ENCODE measurements around the gene FASLG. TPM values are rescaled to one million over a fixed set of nuclear protein-coding genes. Genes with fewer than 3 reads are reported as not detected.

Gene FASLG
- total RNA-seq, 1 donor from 2014 or later, result not detected

DNA sequence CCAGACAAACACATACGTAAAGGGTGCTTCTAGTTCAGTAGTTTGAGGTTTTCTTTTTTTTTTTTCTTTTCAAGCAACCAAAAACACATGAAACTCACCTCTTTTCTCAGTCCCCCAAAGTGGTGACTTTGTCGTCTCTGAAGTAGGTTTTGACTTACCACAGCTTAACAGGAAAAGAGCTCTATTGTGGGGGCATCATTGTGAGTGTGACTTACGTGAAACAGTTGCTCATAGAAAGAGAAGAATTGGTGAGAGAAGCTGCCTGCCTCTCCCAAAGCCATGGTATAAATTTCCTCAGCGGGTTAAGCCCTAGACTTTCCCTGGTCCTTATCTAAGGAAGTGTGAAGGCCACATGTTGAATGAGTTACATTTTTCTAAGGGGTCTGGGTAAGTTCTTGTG lies 11.9 kb downstream of the FASLG start:
- Histone ChIP-seq H3K27ac (no peak overlapping the region), H3K9me3 (no peaks in the 10 kb centered on the region), H3K4me1 (peaks cover 8% of the 10 kb centered on the region), H3K4me3 (no peak overlapping the region), H3K36me3 (no peaks in the 10 kb centered on the region), H3K27me3 (no peaks in the 10 kb centered on the region)
- no peak for TF ChIP-seq POLR2A (IDR thresholded peaks at IDR 0.05)
- TF ChIP-seq POLR2AphosphoS5 (IDR thresholded peaks at IDR 0.05; ENCODE audit: insufficient read depth in 1 of 2, low read depth in 1 of 2), result no peak
- TF ChIP-seq CTCF (IDR thresholded peaks at IDR 0.05), result no peak
- DNase-seq (ENCODE audit: extremely low spot score in 2 of 2), result no peak
- intact Hi-C loops (cut with DNase I), result loop anchor here (5.0 kb wide), 1 partner anchor 847 kb away; no protein-coding TSS in a partner anchor

GRCh38 chr1:172671591-172671990 lies 12.7 kb downstream of the FASLG start:
- H3K36me3 ChIP-seq, result no peaks in the 10 kb centered on the region
- H3K9me3 ChIP-seq, result no peaks in the 10 kb centered on the region
- no peak overlapping the region for H3K27ac ChIP-seq
- H3K4me3 ChIP-seq, result no peak overlapping the region
- no peaks in the 10 kb centered on the region for H3K27me3 ChIP-seq
- TF ChIP-seq POLR2AphosphoS5 (IDR thresholded peaks at IDR 0.05; ENCODE audit: insufficient read depth in 1 of 2, low read depth in 1 of 2) (no peak), CTCF (IDR thresholded peaks at IDR 0.05) (no peak), POLR2A (IDR thresholded peaks at IDR 0.05) (no peak)
- intact Hi-C loops (cut with DNase I), result loop anchor here (5.0 kb wide), 1 partner anchor 846 kb away; no protein-coding TSS in a partner anchor
- no peak for DNase-seq (ENCODE audit: extremely low spot score in 2 of 2)
- H3K4me1 ChIP-seq, result peaks cover 8% of the 10 kb centered on the region

GRCh38 chr1:172672720-172673119 lies 13.8 kb downstream of the FASLG start:
- no peaks in the 10 kb centered on the region for H3K9me3 ChIP-seq
- DNase-seq (ENCODE audit: extremely low spot score in 2 of 2), result no peak
- H3K27ac ChIP-seq, result no peak overlapping the region
- TF ChIP-seq POLR2AphosphoS5 (IDR thresholded peaks at IDR 0.05; ENCODE audit: insufficient read depth in 1 of 2, low read depth in 1 of 2) (no peak), CTCF (IDR thresholded peaks at IDR 0.05) (no peak), POLR2A (IDR thresholded peaks at IDR 0.05) (no peak)
- H3K4me3 ChIP-seq, result no peak overlapping the region
- H3K36me3 ChIP-seq, result no peaks in the 10 kb centered on the region
- H3K4me1 ChIP-seq, result peaks cover 8% of the 10 kb centered on the region
- intact Hi-C loops (cut with DNase I), result loop anchor here (5.0 kb wide), 1 partner anchor 845 kb away; no protein-coding TSS in a partner anchor
- H3K27me3 ChIP-seq, result no peaks in the 10 kb centered on the region

DNA sequence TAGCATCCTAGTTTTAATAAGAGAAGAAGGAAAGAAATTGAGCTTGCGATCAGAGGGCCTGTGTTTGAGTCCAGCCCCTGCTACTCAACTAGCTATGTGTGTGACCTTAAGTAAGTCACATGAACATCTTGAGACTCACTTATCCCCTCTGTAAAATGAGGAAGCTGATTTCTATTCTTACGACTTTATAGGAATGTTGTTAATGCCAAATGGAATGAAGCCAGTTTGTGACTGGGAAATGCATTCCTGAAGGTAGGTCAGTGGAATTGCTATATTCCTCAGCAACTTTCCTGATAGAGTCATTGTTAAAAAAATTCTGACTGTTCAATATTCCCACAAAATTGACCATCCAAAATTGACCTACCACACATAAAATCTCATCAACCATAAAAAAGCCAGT lies 14.9 kb downstream of the FASLG start:
- no peak overlapping the region for H3K4me3 ChIP-seq
- H3K27ac ChIP-seq, result no peak overlapping the region
- intact Hi-C loops (cut with DNase I), result loop anchor here (5.0 kb wide), 1 partner anchor 844 kb away; no protein-coding TSS in a partner anchor
- no peak for DNase-seq (ENCODE audit: extremely low spot score in 2 of 2)
- H3K36me3 ChIP-seq, result no peaks in the 10 kb centered on the region
- peaks cover 8% of the 10 kb centered on the region for H3K4me1 ChIP-seq
- H3K27me3 ChIP-seq, result no peaks in the 10 kb centered on the region
- no peak for TF ChIP-seq CTCF (IDR thresholded peaks at IDR 0.05)
- no peak for TF ChIP-seq POLR2A (IDR thresholded peaks at IDR 0.05)
- TF ChIP-seq POLR2AphosphoS5 (IDR thresholded peaks at IDR 0.05; ENCODE audit: insufficient read depth in 1 of 2, low read depth in 1 of 2), result no peak
- no peaks in the 10 kb centered on the region for H3K9me3 ChIP-seq

DNA sequence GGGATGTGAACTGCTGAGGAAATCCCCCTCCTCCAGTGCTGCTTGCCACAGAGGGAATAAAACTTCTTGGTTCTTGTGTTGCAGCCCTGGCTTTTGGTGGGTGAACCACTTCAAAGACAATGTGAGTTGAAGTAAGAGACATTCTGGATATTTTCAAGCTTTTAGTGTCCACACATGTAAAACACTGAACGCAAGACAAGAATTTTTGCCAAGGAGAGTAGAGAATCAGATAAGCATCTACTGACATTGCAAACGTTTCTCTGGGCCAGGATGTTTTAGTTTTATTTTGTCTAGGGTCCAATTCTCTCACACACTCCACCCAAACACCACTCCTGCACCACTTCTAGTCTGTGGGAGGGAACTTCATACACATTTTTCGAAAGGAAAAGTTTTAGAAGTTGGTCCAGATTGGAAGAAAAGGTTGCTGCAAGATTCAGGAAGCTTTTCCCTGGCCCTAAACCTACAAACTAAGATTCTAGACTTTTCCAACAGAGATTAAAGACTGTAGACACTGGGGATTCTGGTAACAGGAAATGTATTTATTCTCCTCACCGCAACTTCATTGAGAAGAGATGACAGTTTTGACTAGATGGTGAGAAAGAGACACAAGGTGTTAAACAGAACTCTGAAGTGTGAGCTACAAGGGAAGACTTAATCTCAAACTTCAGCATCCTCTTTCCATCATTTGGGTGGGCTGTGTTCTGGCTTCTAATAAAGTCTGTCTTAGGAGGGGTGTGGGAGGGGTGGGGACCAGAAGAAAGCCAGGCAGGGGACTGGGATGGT lies 16.1 kb downstream of the FASLG start:
- Histone ChIP-seq H3K27me3 (no peaks in the 10 kb centered on the region), H3K4me1 (peaks cover 8% of the 10 kb centered on the region), H3K36me3 (no peaks in the 10 kb centered on the region), H3K27ac (no peak overlapping the region), H3K9me3 (no peaks in the 10 kb centered on the region), H3K4me3 (no peak overlapping the region)
- TF ChIP-seq POLR2A (IDR thresholded peaks at IDR 0.05) (no peak), POLR2AphosphoS5 (IDR thresholded peaks at IDR 0.05; ENCODE audit: insufficient read depth in 1 of 2, low read depth in 1 of 2) (no peak), CTCF (IDR thresholded peaks at IDR 0.05) (no peak)
- intact Hi-C loops (cut with DNase I), result loop anchor here (5.0 kb wide), 1 partner anchor 842 kb away; no protein-coding TSS in a partner anchor
- no peak for DNase-seq (ENCODE audit: extremely low spot score in 2 of 2)
